ENCODE results near the gene IP6K3.

Gene IP6K3

DNA sequence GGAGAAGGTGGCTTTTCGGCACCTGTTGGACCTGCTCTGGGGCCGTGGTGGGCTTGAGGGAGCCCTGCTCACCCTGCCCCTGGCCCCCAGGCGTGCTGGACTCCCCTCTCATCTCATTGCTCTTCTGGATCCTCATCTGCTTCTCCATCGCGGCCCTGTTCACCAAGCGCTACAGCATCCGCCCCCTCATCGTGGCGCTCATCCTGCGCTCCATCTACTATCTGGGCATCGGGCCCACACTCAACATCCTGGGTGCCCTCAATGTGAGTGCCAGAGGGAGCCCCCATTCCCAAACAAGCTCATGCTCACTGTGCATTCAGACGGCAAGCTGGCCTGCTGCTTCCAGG, 57.6 kb downstream of the IP6K3 start:
- DNase-seq (ENCODE audit: low spot score), result no peak

GRCh38 chr6:33688451-33689147, 58.1 kb downstream of the IP6K3 start:
- DNase-seq (ENCODE audit: low spot score), result no peak

DNA sequence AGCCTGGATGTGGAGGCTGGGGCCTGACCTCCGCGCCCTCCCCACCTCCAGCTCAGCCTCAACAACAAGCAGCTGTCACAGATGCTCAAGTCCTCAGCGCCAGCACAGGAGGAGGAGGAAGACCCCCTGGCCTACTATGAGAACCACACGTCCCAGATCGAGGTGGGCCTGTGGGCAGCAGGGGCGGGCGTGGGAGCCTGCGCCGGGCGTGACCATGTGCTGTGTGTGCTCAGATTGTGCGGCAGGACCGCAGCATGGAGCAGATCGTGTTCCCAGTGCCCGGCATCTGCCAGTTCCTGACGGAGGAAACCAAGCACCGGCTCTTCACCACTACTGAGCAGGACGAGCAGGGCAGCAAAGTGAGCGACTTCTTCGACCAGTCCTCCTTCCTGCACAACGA, 58.7 kb downstream of the IP6K3 start:
- DNase-seq (ENCODE audit: low spot score), result no peak

- DNase-seq (ENCODE audit: low spot score), result no peak
Observed at GRCh38 chr6:33686981-33687975, 59.4 kb downstream of the IP6K3 start.

DNA sequence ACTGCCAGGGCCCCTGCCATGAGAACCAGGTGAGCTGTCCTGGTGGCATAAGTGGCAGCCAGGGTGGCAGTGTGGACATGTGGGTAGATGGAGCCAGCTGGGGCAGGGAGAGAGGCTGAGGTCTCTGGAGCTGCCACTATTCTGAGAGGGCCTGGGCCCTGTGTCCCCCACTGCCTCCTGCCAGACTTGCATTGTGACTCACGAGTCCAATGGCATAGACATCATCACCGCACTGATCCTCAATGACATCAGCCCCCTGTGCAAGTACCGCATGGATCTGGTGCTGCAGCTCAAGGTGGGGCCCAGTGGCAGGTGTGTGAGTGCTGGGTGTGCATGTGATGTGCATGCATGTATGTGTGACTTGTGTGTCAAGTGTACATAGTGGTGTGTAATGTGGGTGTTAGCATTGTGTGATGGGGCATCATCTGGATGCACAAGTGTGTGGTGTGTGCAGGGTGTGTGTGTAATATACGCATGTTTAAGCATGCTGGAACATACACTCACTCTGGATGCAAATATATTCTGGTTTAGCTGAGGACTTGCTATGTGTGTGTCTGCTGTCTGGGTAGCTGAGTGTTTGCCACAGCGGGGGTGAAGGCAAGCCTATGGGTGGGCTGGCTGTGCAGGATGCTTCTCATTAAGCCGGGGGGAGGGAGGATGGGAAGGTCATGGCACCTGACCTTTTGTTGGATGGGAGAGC, 60.3 kb downstream of the IP6K3 start:
- DNase-seq (ENCODE audit: low spot score), result no peak

DNA sequence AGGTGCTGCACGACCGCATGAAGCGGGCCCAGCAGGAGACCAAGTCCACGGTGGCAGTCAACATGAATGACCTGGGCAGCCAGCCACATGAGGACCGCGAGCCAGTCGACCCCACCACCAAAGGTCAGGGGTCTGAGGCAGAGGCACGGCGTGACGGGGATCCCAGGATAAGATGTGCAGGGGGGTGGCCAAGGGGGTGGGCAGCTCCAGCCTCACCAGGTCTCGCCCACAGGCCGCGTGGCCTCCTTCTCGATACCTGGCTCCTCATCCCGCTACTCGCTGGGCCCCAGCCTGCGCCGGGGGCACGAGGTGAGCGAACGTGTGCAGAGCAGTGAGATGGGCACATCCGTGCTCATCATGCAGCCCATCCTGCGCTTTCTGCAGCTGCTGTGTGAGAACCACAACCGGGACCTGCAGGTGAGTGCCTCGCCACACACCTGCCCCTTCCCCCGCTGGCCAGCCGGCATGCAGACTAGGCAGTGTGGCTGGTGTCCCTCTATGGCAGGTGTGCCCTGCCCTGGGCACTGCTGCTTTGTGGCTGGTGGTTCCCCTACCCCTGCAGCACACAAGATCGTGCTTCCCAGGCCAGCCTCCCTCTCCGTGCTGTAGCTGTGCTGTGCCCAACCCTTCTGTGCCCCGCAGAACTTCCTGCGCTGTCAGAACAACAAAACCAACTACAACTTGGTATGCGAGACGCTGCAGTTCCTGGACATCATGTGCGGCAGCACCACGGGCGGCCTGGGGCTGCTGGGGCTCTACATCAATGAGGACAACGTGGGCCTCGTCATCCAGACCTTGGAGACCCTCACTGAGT, 61.1 kb downstream of the IP6K3 start:
- DNase-seq (ENCODE audit: low spot score), result no peak

- no peak for DNase-seq (ENCODE audit: low spot score)
Observed at GRCh38 chr6:33684983-33685382, 61.7 kb downstream of the IP6K3 start.

- DNase-seq (ENCODE audit: low spot score), result no peak
Observed at GRCh38 chr6:33684428-33684896, 62.2 kb downstream of the IP6K3 start.

DNA sequence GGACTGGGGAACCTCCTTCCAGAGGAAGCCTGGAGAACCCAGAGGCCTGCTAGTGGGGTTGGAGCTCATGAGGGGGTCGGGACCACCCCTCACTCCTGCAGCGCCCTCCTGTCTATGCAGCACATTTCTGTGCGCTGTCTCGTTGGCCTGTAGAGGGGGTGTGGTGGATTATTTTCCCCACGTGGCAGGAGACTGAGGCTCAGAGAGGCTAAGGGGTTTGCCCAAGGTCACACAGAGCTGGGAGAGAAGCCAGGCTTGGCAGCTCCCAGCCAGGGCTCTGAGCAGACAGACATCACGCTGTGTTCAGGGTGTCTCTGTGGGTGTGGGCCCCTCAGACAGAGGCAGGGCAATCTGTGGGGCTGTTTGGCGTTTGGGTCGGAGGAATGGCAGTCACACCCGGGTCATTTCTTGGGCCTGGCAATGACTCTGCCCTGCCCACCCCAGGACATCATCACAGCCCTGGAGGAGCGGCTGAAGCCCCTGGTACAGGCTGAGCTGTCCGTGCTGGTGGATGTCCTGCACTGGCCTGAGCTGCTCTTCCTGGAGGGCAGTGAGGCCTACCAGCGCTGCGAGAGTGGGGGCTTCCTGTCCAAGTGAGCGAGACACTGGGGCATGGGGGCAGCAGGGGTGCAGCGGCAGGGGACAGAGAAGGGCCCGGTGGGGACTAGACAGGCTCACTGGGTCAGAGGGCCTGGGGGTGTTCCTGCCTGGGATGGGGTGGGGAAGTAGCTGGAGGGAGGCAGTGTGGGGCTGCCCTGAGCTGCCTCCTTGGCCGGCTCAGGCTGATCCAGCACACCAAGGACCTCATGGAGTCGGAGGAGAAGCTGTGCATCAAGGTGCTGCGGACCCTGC, 62.9 kb downstream of the IP6K3 start:
- DNase-seq (ENCODE audit: low spot score), result no peak

DNA sequence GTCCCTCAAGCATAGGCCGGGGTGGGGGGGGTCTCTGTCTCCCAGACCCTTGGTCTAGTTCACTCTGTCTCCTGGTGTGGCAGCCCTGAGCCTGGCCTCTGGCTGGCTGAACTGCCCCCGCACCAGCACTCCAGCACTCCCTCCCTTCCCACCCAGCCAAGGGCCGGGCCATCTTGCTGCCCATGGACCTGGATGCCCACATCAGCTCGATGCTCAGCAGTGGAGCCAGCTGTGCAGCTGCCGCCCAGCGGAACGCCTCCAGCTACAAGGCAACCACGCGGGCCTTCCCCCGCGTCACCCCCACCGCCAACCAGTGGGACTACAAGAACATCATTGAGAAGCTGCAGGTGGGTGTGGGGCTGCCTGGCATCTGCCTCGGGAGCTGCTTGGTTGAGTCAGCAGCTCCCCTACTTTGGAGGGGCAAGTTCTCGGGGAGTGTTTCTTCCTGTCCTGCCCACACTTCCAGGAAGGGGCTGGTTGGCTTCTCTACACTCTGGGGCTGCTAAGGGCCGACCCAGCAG, 63.6 kb downstream of the IP6K3 start:
- DNase-seq (ENCODE audit: low spot score), result no peak

DNA sequence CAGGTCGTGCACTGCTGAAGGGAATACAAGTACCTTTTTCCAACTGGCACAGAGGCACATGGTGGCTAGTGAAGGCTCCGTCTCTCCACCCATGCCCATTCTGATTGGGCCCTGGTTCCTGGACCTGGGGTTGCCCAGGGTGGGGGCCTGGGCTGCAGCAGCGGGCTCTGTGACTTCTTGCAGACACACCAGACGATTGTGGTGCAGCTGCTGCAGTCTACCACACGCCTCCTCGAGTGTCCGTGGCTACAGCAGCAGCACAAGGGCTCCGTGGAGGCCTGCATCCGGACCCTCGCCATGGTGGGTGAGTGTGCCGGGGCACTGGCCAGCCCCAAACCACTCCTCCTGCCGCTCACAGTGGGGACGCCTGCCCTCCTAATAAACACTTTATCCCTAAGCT, 64.4 kb downstream of the IP6K3 start:
- no peak for DNase-seq (ENCODE audit: low spot score)

GRCh38 chr6:33679761-33680160, 66.9 kb downstream of the IP6K3 start:
- no peak for DNase-seq (ENCODE audit: low spot score)

DNA sequence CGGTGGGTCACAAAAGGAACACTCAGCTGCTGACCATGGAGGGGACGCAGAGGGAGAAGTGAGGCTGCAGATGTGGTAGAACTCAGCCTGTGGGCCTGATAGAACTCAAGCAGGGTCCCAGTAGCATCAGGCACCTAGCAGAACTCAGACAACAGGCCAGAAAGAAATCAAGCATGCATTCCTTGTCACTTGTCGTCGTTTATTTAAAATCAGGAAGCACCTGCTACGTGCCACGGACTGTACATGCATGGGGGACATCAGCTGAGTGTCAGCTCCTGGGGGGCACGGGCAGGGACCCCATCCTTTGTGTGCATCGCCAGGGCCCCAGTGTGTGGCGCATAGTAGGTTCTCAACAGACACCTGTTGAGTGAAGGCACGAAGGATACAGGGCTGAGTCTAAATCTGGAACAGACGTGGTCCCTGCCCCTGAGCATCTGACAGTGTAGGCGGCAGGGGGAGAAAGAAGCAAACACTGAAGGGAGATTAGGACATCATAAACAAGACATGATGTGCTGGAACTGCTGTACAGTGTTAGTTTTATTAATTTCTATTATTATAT, 67.7 kb downstream of the IP6K3 start:
- DNase-seq (ENCODE audit: low spot score), result no peak

- no peak for DNase-seq (ENCODE audit: low spot score)
Observed at GRCh38 chr6:33678233-33678931, 68.3 kb downstream of the IP6K3 start.

DNA sequence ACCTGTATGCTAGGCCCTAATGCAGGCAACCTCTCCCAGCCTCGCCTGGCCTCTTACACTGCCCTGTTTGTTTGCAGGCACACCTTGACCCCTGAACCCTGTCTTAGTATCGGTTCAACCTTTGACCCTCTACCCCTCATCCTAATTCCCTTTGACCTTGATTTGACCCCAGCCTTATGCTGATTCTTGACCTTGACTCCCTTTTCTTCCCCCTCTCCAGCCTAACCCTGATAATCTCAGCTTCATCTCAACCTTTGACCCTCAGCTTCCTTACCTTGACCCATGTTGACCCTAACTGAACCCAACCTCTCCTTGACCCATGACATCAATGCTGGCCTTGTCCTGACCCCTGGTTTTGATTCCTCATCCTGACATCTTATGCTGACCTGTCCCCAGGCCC, 69.0 kb downstream of the IP6K3 start:
- no peak for DNase-seq (ENCODE audit: low spot score)

- DNase-seq (ENCODE audit: low spot score), result peak; percentile 67
Observed at GRCh38 chr6:33677143-33677660, 69.5 kb downstream of the IP6K3 start.

DNA sequence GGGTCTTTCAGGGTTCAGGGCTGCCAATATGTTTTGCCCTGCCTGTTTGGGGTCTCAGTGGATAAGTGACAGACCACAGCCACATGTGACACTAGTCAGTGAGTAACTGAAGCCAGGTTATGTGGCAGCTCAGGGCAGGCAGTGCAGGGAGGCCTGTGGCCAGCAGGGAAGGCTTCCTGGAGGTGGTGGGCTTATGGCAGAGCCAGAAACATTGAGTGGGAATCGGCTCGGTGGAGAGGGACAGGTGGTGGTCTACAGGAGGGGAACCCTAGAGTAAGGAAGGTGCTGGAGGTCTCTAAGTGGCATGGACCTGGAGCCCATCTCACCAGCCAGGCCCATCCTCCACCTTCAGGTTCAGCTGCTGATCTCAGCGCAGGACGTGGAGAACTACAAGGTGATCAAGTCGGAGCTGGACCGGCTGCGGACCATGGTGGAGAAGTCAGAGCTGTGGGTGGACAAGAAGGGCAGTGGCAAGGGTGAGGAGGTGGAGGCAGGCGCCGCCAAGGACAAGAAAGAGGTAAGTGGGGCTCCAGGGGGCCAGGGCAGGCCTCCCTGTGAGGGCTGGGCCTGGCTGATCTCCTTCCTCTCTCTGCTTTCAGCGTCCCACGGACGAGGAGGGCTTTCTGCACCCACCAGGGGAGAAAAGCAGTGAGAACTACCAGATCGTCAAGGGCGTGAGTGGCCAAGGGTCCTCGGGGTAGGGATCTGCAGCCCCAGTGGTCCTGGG, 70.1 kb downstream of the IP6K3 start:
- no peak for DNase-seq (ENCODE audit: low spot score)

- DNase-seq (ENCODE audit: low spot score), result no peak
Observed at GRCh38 chr6:33675968-33676367, 70.7 kb downstream of the IP6K3 start.

DNA sequence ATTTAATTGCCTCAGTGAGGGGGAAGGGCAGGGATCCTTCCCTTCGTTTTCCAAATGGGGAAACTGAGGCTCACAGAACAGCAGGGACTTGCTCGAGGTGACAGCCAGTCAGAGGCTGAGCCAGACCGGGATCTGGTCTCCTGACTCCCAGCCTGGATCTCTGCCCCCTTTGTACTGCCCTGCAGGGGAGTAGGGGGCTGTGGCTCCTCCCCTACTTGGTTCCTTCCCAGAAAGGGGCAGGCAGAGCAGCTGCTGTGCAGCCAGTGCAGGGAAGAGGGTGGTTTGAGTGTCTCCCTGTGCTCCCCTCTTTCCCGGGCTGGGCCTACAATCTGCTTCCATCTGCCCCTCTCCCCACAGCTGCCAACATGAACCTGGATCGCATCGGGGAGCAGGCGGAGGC, 72.9 kb downstream of the IP6K3 start:
- no peak for DNase-seq (ENCODE audit: low spot score)
